ENCODE data around the gene SPSB2.

DNA sequence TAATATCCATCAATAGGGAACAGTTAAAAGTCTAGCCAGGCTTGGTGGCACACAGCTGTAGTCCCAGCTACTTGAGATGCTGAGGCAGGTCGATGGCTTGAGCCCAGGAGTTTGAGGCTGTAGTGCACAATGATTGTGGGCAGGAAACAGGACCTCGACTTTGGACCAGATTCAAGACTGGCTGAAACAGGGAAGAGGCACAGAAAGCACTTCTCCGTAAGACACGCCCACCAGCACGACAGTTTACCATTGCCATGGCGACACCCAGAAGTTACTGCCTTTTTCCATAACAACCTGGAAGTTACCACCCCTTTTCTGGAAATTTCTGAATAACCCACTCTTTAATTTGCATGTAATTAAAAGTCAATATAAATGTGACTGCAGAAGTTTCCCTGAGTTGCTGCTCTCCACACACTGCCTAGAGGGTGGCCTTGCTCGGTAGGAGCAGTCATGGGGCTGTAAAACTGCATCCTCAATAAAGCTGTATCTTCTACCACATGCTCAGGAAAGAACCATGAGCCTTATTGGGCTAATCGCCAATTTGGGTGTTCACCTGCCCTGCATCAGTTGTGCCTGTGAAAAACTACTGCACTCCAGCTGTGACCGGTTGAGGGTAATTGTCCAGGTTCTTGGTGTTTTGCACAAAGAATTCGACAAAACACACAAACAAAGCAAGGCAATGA lies 26.9 kb upstream of the SPSB2 start:
- TF ChIP-seq, protein P1, sequence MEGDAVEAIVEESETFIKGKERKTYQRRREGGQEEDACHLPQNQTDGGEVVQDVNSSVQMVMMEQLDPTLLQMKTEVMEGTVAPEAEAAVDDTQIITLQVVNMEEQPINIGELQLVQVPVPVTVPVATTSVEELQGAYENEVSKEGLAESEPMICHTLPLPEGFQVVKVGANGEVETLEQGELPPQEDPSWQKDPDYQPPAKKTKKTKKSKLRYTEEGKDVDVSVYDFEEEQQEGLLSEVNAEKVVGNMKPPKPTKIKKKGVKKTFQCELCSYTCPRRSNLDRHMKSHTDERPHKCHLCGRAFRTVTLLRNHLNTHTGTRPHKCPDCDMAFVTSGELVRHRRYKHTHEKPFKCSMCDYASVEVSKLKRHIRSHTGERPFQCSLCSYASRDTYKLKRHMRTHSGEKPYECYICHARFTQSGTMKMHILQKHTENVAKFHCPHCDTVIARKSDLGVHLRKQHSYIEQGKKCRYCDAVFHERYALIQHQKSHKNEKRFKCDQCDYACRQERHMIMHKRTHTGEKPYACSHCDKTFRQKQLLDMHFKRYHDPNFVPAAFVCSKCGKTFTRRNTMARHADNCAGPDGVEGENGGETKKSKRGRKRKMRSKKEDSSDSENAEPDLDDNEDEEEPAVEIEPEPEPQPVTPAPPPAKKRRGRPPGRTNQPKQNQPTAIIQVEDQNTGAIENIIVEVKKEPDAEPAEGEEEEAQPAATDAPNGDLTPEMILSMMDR (IDR thresholded peaks at IDR 0.05) = no peak
- no peak for TF ChIP-seq POLR2A (IDR thresholded peaks at IDR 0.05)

Measured in esophagus squamous epithelium (tissue), 4 donors.